ENCODE data around the gene RNF145.
"Not testable (repeated sequence)": the region's sequence is repeated elsewhere in the genome, so short reads cannot be mapped to it uniquely, and the experiment has no call there.

Gene RNF145

DNA sequence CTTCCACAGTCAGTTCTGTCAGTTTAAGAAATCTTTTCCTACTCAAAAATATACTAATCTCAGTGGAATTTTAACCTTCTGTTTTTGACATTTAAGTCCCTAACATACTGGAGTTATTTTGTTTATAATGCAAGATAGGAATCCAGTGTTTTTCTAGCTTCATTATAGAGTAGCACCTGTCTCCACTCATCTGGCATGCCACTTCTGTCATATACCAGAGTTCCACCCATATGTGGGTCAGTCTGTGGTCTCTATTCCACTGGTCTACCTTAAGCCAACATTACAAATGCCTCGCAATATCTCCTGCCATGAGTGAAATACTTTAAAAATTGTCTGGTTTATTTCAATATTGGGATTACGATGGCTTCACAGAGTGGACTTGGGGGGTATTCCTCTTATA is 42.9 kb downstream of the RNF145 start:
- TF ChIP-seq CTCF (IDR thresholded peaks at IDR 0.05; ENCODE audit: extremely low read depth, insufficient read depth, missing control alignments): no peak
- in situ Hi-C loops (cut with MboI; ENCODE audit: low pct_unique_long_range_greater_than_20kb, low sequenced_read_pairs, unreplicated experiment): loop anchor here (25.0 kb wide), 2 partner anchors 271 to 821 kb away; no protein-coding TSS in a partner anchor
- DNase-seq (ENCODE audit: low spot score): no peak

GRCh38 chr5:159163701-159164046 is 45.7 kb downstream of the RNF145 start:
- no peak for TF ChIP-seq CTCF (IDR thresholded peaks at IDR 0.05; ENCODE audit: extremely low read depth, insufficient read depth, missing control alignments)
- no peak for DNase-seq (ENCODE audit: low spot score)
- in situ Hi-C loops (cut with MboI; ENCODE audit: low pct_unique_long_range_greater_than_20kb, low sequenced_read_pairs, unreplicated experiment): loop anchor here (25.0 kb wide), 2 partner anchors 274 to 824 kb away; no protein-coding TSS in a partner anchor

- DNase-seq (ENCODE audit: low spot score): no peak
- in situ Hi-C loops (cut with MboI; ENCODE audit: low pct_unique_long_range_greater_than_20kb, low sequenced_read_pairs, unreplicated experiment): loop anchor here (25.0 kb wide), 2 partner anchors 274 to 824 kb away; no protein-coding TSS in a partner anchor
These were observed 46.2 kb downstream of the RNF145 start for GRCh38 chr5:159163027-159163700.

DNA sequence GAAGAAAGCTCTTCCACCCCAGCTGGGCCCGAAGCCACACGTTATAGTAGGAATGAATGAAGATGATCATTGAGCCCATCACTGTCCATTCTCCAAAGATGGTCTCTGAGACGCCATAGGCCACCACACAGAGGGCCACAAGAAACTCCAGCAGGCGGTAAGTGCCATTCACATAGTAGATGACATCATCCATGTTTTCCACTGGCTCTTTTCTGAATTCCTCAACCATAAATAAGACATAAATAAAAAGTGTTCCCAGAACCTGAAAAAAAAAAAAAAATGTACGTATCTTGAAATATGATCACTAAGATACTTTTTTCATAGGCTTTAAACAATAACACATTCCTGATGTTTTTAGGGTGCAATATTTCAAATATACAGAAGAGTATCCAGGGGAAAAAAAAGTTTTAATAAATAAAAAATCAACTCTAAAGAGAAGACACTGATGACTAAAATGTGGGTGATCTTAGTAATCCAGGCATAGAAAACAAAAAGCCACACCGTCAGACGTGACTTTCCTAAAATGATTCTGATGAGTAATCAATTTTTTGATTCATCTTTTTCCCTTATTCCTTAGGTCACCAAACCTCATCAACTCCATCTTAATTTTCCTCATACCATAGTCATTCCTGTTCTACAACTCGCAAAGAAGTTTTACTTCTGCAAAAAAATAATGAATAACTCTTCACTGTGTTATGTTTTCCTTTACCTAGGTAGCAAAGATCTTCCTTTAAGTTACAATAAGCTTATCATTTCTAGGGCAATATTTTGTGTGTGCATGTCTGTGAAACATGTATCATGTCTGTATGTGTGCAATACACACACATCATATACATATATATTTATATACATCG is 47.8 kb downstream of the RNF145 start:
- in situ Hi-C loops (cut with MboI; ENCODE audit: low pct_unique_long_range_greater_than_20kb, low sequenced_read_pairs, unreplicated experiment): loop anchor here (25.0 kb wide), 2 partner anchors 276 to 826 kb away; no protein-coding TSS in a partner anchor
- no peak for TF ChIP-seq CTCF (IDR thresholded peaks at IDR 0.05; ENCODE audit: extremely low read depth, insufficient read depth, missing control alignments)
- DNase-seq (ENCODE audit: low spot score): no peak

More at GRCh38 chr5:159163027-159163700, 46.2 kb downstream of the RNF145 start:
- TF ChIP-seq CTCF (IDR thresholded peaks at IDR 0.05; ENCODE audit: extremely low read depth, insufficient read depth, missing control alignments): no peak

DNA sequence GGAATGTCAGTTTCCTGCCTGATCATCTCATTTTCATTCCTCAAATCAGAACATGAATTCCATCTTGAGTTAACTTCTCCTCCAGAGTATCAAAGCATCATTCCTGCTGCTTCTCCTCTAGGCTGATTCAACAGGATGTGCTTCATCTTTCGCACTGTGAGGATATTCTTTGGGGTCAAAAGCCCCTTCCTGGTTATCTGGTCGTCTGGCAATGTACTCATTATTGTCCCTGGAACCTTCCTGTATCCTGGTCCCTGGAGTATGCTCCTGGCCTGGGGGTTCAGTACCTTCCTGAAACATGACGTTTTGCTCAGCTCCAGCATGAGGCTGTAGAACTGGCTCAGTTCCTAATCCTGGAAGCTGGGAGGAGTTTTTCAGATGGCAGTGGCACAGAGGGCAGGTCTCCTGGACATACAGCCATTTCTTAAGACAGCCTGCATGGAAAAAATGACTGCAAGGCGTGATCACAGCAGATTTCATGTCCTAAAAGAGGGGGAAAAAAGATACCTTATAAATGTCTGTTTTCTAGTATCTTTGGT is 50.7 kb downstream of the RNF145 start:
- DNase-seq (ENCODE audit: low spot score): not testable (repeated sequence)
- in situ Hi-C loops (cut with MboI; ENCODE audit: low pct_unique_long_range_greater_than_20kb, low sequenced_read_pairs, unreplicated experiment): loop anchor here (10.0 to 25.0 kb wide), 3 partner anchors 156 to 829 kb away; no protein-coding TSS in a partner anchor

GRCh38 chr5:159157552-159157951 is 51.8 kb downstream of the RNF145 start:
- no peak for DNase-seq (ENCODE audit: low spot score)
- no peak for TF ChIP-seq CTCF (IDR thresholded peaks at IDR 0.05; ENCODE audit: extremely low read depth, insufficient read depth, missing control alignments)
- in situ Hi-C loops (cut with MboI; ENCODE audit: low pct_unique_long_range_greater_than_20kb, low sequenced_read_pairs, unreplicated experiment): loop anchor here (10.0 to 25.0 kb wide), 3 partner anchors 157 to 830 kb away; no protein-coding TSS in a partner anchor

Measured in GM13977 (cell line).